Stimulated activated CD4-positive, alpha-beta T cell treated with anti-CD3 and anti-CD28 coated beads, Interleukin-4, amount 100 ng/mL, for 4 hours (primary cell): ENCODE measurements around the gene PDGFC.

Experiments used
- DNase-seq, 2 experiments: peaks; one replicate each; pipeline ENCODE4 v3.0.0-alpha.2; 2020

The PDGFC gene, protein sequence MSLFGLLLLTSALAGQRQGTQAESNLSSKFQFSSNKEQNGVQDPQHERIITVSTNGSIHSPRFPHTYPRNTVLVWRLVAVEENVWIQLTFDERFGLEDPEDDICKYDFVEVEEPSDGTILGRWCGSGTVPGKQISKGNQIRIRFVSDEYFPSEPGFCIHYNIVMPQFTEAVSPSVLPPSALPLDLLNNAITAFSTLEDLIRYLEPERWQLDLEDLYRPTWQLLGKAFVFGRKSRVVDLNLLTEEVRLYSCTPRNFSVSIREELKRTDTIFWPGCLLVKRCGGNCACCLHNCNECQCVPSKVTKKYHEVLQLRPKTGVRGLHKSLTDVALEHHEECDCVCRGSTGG

DNA sequence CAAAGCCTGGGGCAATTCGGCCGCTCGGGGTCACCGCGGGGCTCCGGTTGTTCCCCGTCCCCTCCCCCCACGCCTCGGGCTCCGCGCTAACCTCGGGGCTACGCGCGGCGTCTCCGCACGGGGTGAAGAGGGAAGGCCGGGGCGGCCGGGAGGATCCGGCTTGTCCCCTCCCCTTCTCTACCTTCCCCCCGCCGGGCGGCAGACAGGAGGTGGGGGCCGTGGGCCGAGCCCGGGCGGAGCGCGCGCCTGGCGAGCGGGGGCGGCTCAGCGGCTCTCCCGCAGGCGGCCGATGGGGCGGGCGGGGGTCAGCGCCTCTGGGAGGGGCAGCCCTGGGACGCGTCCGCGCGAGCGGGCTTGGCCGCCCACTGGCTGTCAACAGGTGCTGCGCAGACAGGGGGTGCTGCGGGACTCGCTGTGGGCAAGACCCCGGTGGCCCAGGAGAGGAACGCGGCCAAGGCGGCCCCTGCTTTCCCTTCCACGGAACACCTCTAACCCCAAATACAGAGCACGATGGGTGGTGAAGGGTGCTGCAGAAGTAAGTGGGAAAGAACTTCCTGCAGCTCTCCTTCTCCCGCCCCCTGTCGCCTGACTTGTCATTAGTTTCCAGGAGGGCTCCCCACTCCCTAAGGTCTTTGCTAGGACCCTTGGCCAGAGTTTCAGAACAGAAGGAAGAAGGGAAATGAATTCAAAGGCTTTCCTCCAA is at the start of gene PDGFC:
TSS of gene PDGFC (minus strand) at position 124 of the 703 bp plus-strand sequence. CDS start 896 bp downstream, outside the sequence.
- no peak for DNase-seq

DNA sequence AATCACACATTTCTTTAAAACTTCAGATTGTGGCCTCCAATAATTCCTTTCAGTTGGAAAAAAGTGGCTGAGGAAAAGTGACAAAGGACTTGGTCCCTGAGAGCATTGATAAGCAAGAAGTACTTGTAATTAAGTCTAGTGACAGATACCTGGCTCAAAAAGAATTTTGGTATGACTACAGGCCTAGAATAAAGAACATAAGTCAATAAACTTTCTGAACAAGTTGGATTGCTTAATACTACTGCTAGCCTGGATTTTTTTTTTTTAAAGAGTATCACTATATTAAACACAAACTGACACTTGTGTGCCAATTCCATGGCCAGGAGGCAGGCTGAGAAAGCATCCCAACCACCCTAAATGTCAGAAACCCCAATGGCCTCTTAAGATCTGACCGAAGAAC is 49.3 kb upstream of the PDGFC start:
- no peak for DNase-seq

DNA sequence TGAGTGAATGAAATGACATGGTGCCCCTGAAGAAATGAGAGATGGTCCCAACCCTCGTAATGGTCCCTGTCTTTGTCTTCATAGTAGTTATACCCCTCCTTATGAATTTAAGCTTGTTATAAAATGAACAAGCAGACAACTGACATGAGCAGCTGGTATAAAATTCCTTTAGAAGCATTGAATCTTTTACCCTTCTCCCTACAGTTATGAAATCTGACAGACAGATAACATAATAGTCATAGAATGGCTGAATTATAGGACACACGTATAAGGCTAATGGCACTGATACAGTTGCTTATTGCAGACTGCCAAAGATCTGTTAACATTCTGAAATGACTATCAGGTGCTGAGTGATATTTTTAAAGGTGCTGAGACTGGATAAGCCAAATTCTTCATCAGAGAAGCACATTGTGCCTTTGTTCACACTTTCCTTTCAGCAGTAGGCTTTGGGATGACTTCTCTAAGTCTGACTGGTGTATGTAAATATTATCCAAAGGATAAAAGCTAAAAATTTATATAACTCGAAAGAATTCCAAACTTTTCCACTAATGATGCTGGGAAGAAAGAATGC is 47.4 kb upstream of the PDGFC start:
- no peak for DNase-seq

DNA sequence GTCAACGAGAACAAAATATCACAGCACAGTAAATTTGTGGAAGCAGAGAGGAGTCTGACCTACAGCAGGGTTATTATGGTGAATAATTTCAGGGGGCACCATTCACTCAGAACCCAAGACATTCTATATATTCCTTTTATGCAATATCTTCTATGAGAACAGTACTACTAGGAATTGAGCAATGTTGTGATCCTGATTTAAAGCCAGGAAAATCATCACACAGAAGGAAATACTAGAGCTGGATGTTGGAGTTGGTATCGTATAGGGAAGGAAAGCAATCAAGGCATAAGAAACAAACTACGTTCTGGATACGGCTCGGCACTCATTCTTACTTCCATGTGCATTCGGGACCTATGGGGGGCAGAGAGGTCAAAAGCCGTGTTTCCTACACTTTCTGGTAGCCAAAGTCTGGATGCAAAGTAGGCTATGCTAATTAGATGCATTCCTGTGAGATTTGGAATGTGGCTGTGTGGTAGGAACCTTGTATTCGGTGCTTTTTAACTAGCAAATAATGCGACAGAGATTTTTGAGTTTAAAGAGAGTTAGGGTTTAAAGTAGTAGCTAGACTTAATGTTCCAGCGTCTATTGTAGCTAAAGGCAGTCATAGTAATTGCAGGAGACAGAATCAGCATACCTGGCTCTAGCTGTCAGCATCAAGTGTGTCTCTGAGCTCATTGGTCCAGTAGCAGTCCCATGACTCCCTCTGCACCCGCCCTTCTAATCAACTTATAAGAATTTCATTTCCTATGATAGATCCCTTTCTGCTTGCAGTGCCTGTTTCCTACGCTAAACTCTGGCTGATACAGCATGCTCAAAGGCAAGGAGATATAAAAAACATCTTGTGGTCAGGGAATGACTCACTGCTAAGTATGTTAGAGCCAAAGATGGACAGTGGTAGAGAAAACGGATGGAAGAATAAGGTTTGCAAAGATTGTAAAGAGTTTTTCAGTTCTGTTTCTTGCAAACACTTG is 43.3 kb upstream of the PDGFC start:
- DNase-seq: no peak

DNA sequence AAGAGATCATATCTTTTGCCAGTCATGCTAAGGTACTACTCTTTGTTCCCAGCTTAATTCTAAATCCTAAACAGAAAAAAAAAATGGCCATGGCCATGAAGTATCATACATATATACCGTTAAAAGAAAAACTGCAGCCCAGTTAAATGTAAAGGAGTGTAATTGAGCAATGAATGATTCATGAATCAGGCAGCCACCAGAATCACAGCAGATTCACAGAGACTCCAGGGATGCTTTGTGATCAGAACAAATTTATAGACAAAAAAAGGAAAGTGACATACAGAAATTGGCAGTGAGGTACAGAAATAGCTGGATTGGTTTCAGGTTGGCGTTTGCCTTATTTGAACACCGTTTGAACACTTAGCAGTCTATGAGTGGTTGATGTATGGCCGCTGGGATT is 42.1 kb upstream of the PDGFC start:
- no peak for DNase-seq

DNA sequence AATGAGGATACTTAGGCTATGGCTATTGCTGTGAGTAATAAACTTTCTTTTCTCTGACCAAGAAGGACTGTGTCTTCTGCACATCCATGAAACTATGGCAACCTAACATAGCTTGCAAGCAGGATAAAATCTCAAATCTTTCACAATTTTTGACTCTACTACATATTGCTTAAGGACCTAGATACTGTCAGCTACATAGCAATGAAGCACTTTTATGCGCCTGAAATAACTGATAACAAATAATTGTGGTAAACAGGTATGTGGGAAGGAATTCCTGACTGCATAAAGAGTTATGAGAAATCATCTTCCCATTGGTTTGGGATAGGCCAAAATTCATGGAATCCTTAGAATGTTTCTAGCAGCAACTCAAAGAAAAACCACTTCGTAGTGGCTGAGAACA is 41.2 kb upstream of the PDGFC start:
- no peak for DNase-seq

DNA sequence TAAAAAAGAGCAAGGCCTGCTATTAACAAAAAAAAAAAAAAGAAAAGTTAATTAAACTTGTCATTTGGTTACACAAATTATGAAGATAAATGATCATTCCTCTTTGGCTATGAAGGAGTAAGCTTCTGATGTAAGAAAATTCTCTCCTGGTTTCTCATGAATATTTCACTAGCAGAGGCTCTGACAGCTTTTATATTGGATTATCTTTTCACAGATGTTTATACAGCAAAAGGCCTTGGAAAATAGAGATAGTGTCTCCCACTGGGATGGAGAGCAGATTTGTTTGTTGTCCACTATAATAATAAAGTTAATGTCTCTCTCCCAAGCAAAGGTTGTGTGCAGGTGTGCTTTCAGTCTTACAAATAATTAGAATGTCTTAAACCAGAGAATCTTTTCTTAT is 40.7 kb upstream of the PDGFC start:
- no peak for DNase-seq

DNA sequence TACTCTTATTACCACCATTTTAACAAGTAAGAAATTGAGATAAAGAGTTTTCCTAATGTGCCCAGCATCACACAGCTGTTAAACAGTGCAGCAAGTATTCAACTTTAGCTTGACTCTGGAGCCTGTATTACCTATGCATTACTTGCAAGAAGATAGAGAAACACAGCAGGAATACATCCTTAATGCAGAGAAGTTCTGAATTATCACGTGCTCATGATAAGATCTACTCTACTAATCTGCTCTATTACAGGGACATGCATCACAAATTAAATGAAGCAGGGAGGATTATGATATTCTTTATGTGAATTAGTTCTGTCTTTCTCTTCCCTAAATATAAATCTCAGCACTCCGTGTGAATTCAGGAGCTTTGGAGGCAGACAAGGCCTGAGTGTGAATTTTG is 39.0 kb upstream of the PDGFC start:
- no peak for DNase-seq

DNA sequence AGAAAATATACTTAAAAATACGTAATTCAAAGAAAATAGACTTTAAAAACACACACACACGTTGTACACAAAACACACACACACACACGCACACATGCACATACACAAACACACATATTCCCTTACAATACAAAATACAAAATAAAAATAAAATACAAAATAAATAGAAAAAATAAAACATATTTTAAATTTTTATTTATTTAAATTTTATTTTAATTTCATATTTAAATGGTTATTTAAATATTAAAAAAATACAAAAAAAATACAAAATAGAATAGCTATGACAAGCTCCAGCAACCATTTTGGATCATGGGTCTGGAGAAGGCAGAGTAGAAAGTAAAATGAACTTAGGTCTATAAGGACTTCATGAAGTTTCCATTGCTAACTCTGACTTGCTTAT is 34.2 kb upstream of the PDGFC start:
- no peak for DNase-seq

DNA sequence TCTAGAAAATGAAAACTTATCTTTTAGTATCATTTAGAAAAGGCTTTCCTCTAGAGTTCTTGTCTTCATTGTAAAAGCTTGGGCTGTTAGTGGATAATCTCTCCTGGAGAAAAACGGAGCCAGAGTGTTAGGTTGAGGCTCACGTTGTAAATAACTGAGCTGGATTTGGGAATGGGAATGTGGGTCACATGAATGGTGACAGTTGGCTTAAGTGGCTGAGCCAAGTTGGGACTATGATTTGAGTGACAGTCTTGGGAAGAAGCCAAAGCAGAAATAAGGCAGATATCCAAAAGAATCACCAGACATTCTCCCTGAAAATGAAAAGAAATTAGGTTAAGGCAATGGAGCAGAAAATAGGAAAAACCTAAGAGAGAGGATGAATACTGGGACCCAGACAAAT is 33.6 kb upstream of the PDGFC start:
- no peak for DNase-seq

DNA sequence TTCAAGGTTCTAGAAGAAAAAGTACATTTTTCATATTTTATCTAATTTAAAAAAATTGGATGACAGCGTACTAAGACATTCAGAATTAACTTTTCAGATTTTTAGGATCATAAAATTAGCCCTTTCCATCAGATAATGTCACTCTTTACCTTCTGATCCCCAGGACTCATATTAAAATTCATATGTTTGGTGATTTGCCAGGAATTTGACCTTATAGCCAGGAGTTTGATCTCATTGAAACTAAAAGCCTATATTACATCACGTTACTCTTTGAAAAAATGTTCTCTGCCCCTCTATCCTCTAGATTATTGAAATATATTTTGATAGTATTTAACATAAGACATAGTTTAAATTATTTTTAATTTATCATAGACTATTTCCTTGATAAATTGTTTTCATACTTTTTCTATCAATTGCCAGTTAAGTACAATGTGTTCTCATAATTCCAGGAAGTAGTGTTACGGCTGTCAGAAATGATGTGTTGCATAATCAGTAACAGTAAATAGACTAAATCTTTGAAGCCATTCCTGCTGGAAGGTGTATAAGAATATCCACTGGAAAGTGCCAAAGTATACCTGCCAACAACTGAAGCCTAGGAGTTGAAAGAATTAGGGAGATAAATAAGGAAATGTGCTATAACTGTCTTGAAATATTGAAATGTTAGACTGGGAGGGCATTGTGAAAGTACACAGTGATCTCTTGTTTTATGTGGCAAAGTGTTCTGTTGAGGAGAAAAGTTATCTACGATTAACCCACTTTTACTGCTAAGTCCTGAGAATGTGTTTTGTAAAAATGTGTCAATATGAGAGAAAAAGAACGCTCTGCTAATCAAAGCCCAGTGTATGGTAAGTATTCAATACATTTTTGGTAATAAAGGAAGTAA is 32.9 kb upstream of the PDGFC start:
- DNase-seq: no peak

DNA sequence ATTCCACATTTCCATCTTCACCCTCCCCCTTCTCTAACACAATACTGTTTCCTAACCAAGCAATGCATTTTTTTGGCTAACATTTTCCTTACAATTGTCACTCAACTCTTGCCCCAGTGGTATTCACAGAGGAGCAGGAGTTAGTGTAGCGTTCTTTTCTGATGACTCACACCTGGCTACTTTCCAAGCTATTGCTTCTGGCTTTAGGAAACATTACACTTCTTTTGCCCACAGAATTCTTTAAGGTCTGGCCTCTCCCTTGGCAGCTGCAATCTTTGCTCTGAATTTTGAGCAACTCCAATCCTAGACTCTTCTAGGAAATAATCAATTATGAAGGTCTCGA is 27.5 kb upstream of the PDGFC start:
- no peak for DNase-seq

DNA sequence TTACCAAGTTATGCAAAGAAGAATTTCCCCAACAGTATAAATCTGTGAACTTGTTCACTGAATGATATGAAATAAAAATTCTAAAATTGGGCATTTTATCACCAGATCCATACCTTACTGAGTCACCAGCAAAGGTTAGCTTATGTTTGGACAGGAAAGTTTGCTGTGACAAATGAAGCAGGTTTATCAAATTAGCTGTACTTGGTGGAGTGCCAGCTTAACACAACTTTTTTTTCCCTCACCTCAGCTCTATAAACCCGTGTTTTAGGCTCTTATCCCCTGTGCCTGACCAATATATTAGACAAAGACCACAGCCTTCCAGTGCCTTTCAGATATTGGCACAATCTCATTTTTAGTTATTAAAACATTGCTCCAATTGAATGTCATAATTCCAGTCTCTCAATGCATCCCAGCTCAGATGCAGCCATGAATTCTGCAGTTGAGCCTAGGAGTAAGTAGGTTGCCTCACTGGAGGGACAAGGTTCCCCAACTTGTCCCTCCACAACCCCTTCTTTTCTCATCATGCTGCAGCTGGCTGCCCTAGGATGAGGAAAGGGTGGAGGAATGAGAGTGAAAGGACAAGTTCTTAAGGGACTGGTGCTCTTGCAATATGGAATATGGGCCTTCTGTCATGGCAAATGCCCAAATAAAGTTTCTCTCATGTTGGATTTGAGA is 27.0 kb upstream of the PDGFC start:
- no peak for DNase-seq

DNA sequence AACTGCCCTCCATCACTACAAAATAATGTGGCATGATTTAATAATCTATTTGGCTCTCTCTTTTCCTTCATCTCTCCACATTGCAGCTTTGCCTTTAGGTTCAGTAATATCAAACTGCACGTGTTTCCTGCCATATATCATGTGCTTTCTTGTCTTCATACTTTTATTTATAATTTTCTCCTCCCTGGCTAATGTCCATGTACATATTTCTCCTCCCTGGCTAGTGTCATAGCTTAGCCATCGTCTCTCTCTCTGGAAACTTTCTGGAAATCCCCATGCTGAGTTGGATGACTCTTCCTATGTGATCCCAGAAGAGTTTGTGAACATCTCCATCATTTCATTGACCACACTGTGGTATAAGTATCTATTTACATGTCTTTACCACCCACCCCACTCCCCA is 21.3 kb upstream of the PDGFC start:
- no peak for DNase-seq

DNA sequence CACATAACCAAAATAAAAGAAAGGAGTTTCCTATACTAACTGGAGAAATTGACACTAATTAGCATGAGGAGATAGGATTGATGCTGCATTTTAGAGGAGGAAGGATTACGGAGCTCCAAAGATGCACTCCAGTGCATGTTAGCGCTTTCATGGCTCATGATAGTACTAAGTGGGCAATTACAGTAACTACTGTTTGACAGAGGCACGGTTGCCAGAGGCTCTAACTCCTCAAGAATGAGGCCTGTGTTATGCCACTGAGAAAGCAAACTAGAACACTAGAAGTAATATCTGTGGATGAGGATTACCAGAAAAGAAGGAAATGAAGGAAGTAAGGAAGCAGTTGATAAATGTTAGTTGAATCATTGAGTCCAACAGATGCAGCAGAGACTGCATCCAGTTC is 19.6 kb upstream of the PDGFC start:
- DNase-seq: no peak

DNA sequence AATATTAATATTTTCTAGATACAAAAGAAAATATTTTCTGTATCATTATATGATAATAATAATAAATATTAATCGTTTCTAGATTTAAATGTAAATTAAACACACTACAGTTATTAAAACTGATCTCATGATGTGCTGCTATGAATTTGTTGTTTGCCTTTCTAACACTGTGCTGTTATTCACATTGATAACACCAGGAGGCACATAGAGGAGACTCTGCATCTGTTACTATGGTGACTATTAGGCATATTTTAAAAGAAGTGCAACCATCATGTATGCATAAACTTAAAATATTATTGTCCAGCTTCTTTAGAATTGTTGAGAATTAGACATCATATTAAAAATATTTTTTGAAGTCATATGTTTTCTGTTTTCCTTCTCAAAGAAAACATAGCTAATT is 11.8 kb upstream of the PDGFC start:
- no peak for DNase-seq

DNA sequence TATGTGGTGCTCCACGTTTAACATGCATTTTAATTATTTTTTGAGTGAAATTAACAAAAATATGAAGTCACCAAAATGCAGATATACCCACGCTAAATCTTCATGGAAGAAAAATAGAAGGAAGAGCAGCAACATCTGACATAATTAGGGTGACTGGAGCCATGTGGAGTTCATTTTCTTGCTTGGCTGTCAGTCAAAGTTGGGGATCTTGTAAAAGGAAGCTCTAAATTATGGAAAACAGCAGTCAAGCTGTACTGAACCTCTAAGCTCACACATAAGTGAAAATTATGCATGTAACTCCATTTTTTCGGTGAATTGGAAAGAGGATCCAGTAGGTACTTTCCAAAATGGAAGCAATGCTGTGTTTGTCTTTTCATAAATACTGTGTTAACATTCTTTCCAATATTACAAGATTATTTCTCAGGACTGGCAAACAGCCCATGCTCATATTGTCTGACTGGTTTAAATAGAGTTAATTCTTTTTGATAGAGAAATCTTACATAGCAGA is 9.7 kb upstream of the PDGFC start:
- no peak for DNase-seq

DNA sequence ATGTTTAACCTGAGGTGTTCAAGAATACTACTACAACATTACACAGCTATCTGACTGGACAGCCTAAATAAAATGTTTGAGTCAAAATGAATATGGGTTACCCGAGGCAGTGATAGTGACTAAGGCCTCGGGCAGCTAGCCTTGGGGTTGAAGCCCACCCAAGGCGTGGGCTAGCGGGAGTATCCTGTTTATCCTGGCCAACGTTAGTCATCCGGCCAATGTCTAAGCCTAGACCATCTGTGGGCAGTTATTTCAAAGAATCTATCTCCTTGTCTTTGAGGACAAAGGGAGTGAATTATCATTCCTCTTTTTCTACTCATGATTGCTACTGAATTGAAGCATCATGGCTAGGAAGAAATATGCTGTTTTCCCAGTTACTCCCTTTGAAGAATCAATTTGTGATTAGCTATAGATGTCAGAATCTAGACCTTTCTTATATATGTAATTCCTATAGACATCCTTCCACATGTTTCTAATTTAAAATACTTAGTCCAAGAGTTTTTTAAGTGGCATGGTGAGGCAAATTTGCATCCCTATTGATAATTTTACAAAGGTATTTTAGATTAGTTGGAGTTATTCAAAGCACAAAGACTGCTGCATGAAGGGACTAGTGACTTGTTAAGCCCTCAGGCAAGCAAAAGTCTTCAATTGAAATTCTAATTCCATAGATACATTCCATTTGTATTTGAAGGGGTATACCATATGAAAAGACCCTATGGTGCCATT is 6.0 kb upstream of the PDGFC start:
- no peak for DNase-seq

DNA sequence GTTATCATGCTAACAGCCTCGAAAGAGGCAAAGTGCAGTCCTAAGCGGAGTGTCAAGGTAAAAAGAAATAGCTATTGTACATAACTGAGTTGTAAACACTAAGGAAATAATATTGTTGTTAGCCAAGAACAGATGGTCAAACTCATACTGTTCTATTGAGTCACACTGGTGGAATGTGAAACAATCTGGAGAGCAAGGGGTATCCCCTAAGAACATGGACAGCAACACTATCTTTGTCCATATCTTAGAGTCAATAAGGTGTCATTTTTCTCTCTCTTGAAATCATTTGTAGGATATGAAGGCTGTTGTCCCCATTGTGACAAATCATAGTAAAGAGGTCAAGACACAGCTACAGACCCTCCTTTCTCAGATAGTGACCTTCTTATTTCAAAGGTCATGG is 4.5 kb upstream of the PDGFC start:
- DNase-seq: no peak

DNA sequence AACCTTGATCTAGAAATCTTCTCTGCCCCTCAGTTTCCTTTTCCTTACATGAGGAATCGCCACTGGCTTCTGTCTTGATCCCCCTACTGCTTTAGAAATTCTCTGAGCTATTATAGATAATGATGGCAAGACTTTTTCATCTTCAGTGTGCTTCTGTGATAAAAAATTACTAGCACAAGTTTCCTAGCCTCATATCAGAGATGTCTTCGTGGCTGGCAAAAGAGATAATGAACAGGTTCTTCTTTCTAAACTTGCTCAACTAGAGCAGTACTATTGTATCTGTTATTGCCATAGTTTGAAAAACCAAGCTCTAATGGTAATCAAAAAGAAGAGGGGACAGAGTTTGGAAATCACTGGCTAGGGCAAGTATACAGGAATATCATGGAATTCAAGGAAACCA is 4.1 kb upstream of the PDGFC start:
- no peak for DNase-seq

DNA sequence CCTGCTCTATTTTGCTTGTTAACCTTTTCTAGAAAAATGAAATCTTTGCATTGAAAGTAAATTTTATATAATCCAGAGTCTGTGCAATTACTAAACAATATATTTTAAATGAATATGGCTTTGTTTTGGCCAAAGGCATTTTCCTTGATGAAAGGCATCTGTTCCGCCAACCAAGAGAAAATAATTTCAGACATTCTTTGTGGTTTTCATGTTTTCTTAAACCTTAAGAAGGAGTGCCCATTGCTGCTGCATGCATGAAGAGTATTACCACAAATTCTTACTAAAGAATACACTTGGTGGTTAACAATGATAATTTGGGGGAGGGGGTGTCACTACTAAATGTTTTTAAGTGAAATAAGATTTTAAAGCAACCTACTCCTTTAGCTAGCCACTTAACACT is 2.7 kb upstream of the PDGFC start:
- no peak for DNase-seq
